ENCODE measurements around the gene ATP9B. TPM values are rescaled to one million over a fixed set of nuclear protein-coding genes. Genes with fewer than 3 reads are reported as not detected.
"Not testable (repeated sequence)": the region's sequence is repeated elsewhere in the genome, so short reads cannot be mapped to it uniquely, and the experiment has no call there.

ATP9B gene
- total and polyA plus RNA-seq, 4 donors, result 7.1 to 31.4 (median 15.5) TPM

GRCh38 chr18:79374408-79375171 lies 305.4 kb downstream of the ATP9B start:
- TF ChIP-seq JUND (IDR thresholded peaks at IDR 0.05), result no peak
- no peak for TF ChIP-seq ATF3 (IDR thresholded peaks at IDR 0.05)
- no peak for TF ChIP-seq MAX (IDR thresholded peaks at IDR 0.05)
- no peak for TF ChIP-seq RXRA (IDR thresholded peaks at IDR 0.05)
- TF ChIP-seq FOXA1 (IDR thresholded peaks at IDR 0.05), result no peak
- TF ChIP-seq HNF4G (IDR thresholded peaks at IDR 0.05), result no peak
- TF ChIP-seq YY1 (IDR thresholded peaks at IDR 0.05), result no peak
- TF ChIP-seq HNF4A (conservative IDR thresholded peaks at IDR 0.05), result no peak
- TF ChIP-seq NR2F2 (IDR thresholded peaks at IDR 0.05), result no peak
- no peak for TF ChIP-seq TAF1 (conservative IDR thresholded peaks at IDR 0.05)
- TF ChIP-seq REST (IDR thresholded peaks at IDR 0.05), result no peak
- TF ChIP-seq EGR1 (IDR thresholded peaks at IDR 0.05; ENCODE audit: low read depth in 2 of 2), result no peak
- no peak for TF ChIP-seq GABPA (IDR thresholded peaks at IDR 0.05 in 1 of 2, conservative IDR thresholded peaks at IDR 0.05 in 1 of 2)
- no peak for TF ChIP-seq FOXA2 (IDR thresholded peaks at IDR 0.05)
- H3K9me3 ChIP-seq (ENCODE audit: control insufficient read depth in 4 of 4, low read length in 3 of 4), result no peaks in the 10 kb centered on the region
- H3K36me3 ChIP-seq (ENCODE audit: control insufficient read depth in 4 of 4, insufficient read depth in 3 of 4, low read depth in 1 of 4, low read length in 3 of 4), result peaks cover 4 to 16% (median 7%) of the 10 kb centered on the region in 4 donors
- 89% methylated on average over 25 of the region's 32 CpGs for WGBS
- no peak overlapping the region for H3K9ac ChIP-seq (ENCODE audit: low read depth in 1 of 2, low read length in 2 of 2)
- H3K27me3 ChIP-seq (ENCODE audit: control insufficient read depth in 4 of 4, insufficient read depth in 4 of 4, low read length in 3 of 4), result no peaks in the 10 kb centered on the region
- H3K27ac ChIP-seq (ENCODE audit: low read depth in 1 of 2, low read length in 2 of 2), result no peak overlapping the region
- H3K4me1 ChIP-seq (ENCODE audit: control insufficient read depth in 4 of 4, insufficient read depth in 4 of 4, low read length in 3 of 4), result no peaks in the 10 kb centered on the region
- no peak for DNase-seq (ENCODE audit: low spot score)
- no peak overlapping the region for H3K4me3 ChIP-seq (ENCODE audit: low read depth in 1 of 3, low read length in 3 of 3)

GRCh38 chr18:79375441-79376154 lies 306.4 kb downstream of the ATP9B start:
- 97% methylated on average over 10 of the region's 10 CpGs for WGBS
- no peaks in the 10 kb centered on the region for H3K4me1 ChIP-seq (ENCODE audit: control insufficient read depth in 4 of 4, insufficient read depth in 4 of 4, low read length in 3 of 4)
- H3K4me3 ChIP-seq (ENCODE audit: low read depth in 1 of 3, low read length in 3 of 3), result no peak overlapping the region
- H3K27me3 ChIP-seq (ENCODE audit: control insufficient read depth in 4 of 4, insufficient read depth in 4 of 4, low read length in 3 of 4), result no peaks in the 10 kb centered on the region
- no peak overlapping the region for H3K27ac ChIP-seq (ENCODE audit: low read depth in 1 of 2, low read length in 2 of 2)
- TF ChIP-seq ATF3 (IDR thresholded peaks at IDR 0.05) (no peak), RAD21 (IDR thresholded peaks at IDR 0.05) (no peak), ZBTB33 (IDR thresholded peaks at IDR 0.05) (no peak), FOXA1 (IDR thresholded peaks at IDR 0.05) (no peak), FOXA2 (IDR thresholded peaks at IDR 0.05) (no peak)
- H3K9ac ChIP-seq (ENCODE audit: low read depth in 1 of 2, low read length in 2 of 2), result no peak overlapping the region
- no peaks in the 10 kb centered on the region for H3K9me3 ChIP-seq (ENCODE audit: control insufficient read depth in 4 of 4, low read length in 3 of 4)
- H3K36me3 ChIP-seq (ENCODE audit: control insufficient read depth in 4 of 4, insufficient read depth in 3 of 4, low read depth in 1 of 4, low read length in 3 of 4), result peaks cover 4 to 16% (median 7%) of the 10 kb centered on the region in 4 donors
- no peak for DNase-seq (ENCODE audit: low spot score)

GRCh38 chr18:79376661-79377060 lies 307.5 kb downstream of the ATP9B start:
- 91% methylated on average over 12 of the region's 12 CpGs for WGBS
- not testable (repeated sequence) for H3K4me1 ChIP-seq (ENCODE audit: control insufficient read depth in 4 of 4, insufficient read depth in 4 of 4, low read length in 3 of 4)

More at GRCh38 chr18:79376661-79377060, 307.5 kb downstream of the ATP9B start:
- not testable (repeated sequence) for H3K4me3 ChIP-seq (ENCODE audit: low read depth in 1 of 3, low read length in 3 of 3); H3K9me3 ChIP-seq (ENCODE audit: control insufficient read depth in 4 of 4, low read length in 3 of 4); DNase-seq (ENCODE audit: low spot score); H3K27ac ChIP-seq (ENCODE audit: low read depth in 1 of 2, low read length in 2 of 2); H3K9ac ChIP-seq (ENCODE audit: low read depth in 1 of 2, low read length in 2 of 2); H3K27me3 ChIP-seq (ENCODE audit: control insufficient read depth in 4 of 4, insufficient read depth in 4 of 4, low read length in 3 of 4)
- peaks cover 4 to 16% (median 7%) of the 10 kb centered on the region in 4 donors for H3K36me3 ChIP-seq (ENCODE audit: control insufficient read depth in 4 of 4, insufficient read depth in 3 of 4, low read depth in 1 of 4, low read length in 3 of 4)

All from liver (tissue), 9 donors.